ENCODE data around the gene NIM1K. TPM values are rescaled to one million over a fixed set of nuclear protein-coding genes. Genes with fewer than 3 reads are reported as not detected.

NIM1K gene
- total RNA-seq, 4 donors from 2014 or later = 0.41 TPM; not detected in 3

GRCh38 chr5:43309122-43309521 is 117.1 kb downstream of the NIM1K start:
- Histone ChIP-seq H3K4me1 (peaks cover 18 to 28% of the 10 kb centered on the region in 2 donors), H3K4me3 (no peak overlapping the region), H3K36me3 (no peaks in the 10 kb centered on the region), H3K27ac (no peak overlapping the region), H3K9me3 (no peaks in the 10 kb centered on the region), H3K27me3 (no peaks in the 10 kb centered on the region)
- ATAC-seq (no peak), DNase-seq (no peak)
- TF ChIP-seq CTCF (IDR thresholded peaks at IDR 0.05 in 4 of 5, conservative IDR thresholded peaks at IDR 0.05 in 1 of 5) (no peak), POLR2A (IDR thresholded peaks at IDR 0.05) (no peak)
- in situ Hi-C loops (cut with MboI; ENCODE audit: low sequenced_read_pairs in 4 of 4) (loop anchor here (10.0 to 25.0 kb wide), 5 partner anchors 176 to 397 kb away; partner anchors contain the start of genes TMEM267 (in 2 of the 4) and ZNF131 (in 2 of the 4)), intact Hi-C loops (cut with DNase I; ENCODE audit: low total_unique reads) (no loop called here)

- H3K27me3 ChIP-seq = no peaks in the 10 kb centered on the region
- in situ Hi-C loops (cut with MboI; ENCODE audit: low sequenced_read_pairs in 4 of 4) (loop anchor here (10.0 to 25.0 kb wide), 5 partner anchors 175 to 397 kb away; partner anchors contain the start of genes TMEM267 (in 2 of the 4) and ZNF131 (in 2 of the 4)), intact Hi-C loops (cut with DNase I; ENCODE audit: low total_unique reads) (loop anchor here (5.0 to 10.0 kb wide), 6 partner anchors 117 to 405 kb away; partner anchors contain the start of genes C5orf34, NIM1K, TMEM267 and ZNF131)
- TF ChIP-seq CTCF (IDR thresholded peaks at IDR 0.05 in 4 of 5, conservative IDR thresholded peaks at IDR 0.05 in 1 of 5) (no peak), POLR2A (IDR thresholded peaks at IDR 0.05) (no peak)
- DNase-seq = no peak
- H3K4me1 ChIP-seq = peaks cover 18 to 29% of the 10 kb centered on the region in 2 donors
- H3K36me3 ChIP-seq = no peaks in the 10 kb centered on the region
- ATAC-seq = no peak
- H3K27ac ChIP-seq = no peak overlapping the region
- H3K9me3 ChIP-seq = no peaks in the 10 kb centered on the region
- H3K4me3 ChIP-seq = no peak overlapping the region
These were observed 117.6 kb downstream of the NIM1K start for GRCh38 chr5:43309637-43310036.

- DNase-seq (no peak), ATAC-seq (no peak)
- Histone ChIP-seq H3K9me3 (no peaks in the 10 kb centered on the region), H3K4me3 (peak overlapping the region; percentile 77 to 93 (median 83)), H3K27me3 (no peaks in the 10 kb centered on the region), H3K36me3 (no peaks in the 10 kb centered on the region), H3K27ac (peak overlapping the region; percentile 89 to 94 (median 90)), H3K4me1 (peaks cover 18 to 29% of the 10 kb centered on the region in 2 donors)
- TF ChIP-seq CTCF (IDR thresholded peaks at IDR 0.05 in 4 of 5, conservative IDR thresholded peaks at IDR 0.05 in 1 of 5) (no peak), POLR2A (IDR thresholded peaks at IDR 0.05) (no peak)
- in situ Hi-C loops (cut with MboI; ENCODE audit: low sequenced_read_pairs in 4 of 4) (loop anchor here (25.0 kb wide), 4 partner anchors 175 to 400 kb away; partner anchors contain the start of genes ZNF131 (in 2 of the 4) and TMEM267 (in 1 of the 4)), intact Hi-C loops (cut with DNase I; ENCODE audit: low total_unique reads) (loop anchor here (2.0 to 10.0 kb wide), 7 partner anchors 120 to 407 kb away; partner anchors contain the start of genes C5orf34, NIM1K, TMEM267 and ZNF131)
These were observed 120.1 kb downstream of the NIM1K start for GRCh38 chr5:43312076-43312661.

DNA sequence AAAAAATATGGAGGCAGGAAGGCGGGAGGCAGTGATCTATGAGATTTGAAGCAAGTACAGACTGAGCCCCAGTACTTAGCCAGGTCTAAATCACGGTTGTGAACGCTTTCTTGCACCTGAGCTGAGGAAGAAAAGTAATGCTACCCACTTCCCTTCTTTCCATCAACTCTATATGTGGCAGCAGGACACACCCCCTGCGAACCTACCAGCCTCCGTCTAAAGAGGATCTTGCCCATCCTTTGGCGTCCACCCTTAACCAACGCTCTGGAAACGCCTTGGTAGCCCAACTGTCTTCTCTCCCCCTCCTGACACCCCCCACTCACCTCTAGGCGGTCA is 120.6 kb downstream of the NIM1K start:
- H3K4me3 ChIP-seq = peak overlapping the region; percentile 77 to 93 (median 83)
- H3K27me3 ChIP-seq = no peaks in the 10 kb centered on the region
- H3K4me1 ChIP-seq = peaks cover 18 to 29% of the 10 kb centered on the region in 2 donors
- H3K36me3 ChIP-seq = no peaks in the 10 kb centered on the region
- peak overlapping the region; percentile 89 to 94 (median 90) for H3K27ac ChIP-seq
- H3K9me3 ChIP-seq = no peaks in the 10 kb centered on the region
- intact Hi-C loops (cut with DNase I; ENCODE audit: low total_unique reads) (loop anchor here (2.0 to 10.0 kb wide), 7 partner anchors 120 to 408 kb away; partner anchors contain the start of genes C5orf34, NIM1K, TMEM267 and ZNF131), in situ Hi-C loops (cut with MboI; ENCODE audit: low sequenced_read_pairs in 4 of 4) (loop anchor here (25.0 kb wide), 4 partner anchors 175 to 400 kb away; partner anchors contain the start of genes ZNF131 (in 2 of the 4) and TMEM267 (in 1 of the 4))
- no peak for TF ChIP-seq CTCF (IDR thresholded peaks at IDR 0.05 in 4 of 5, conservative IDR thresholded peaks at IDR 0.05 in 1 of 5)
- DNase-seq = peak in 1 of 2 donors; percentile 9
- peak; percentile 0 to 11 for ATAC-seq

All from gastrocnemius medialis (tissue), 4 donors.